Adrenal gland (tissue), 12 donors: ENCODE measurements around the gene ALDH1A1. TPM values are rescaled to one million over a fixed set of nuclear protein-coding genes. Genes with fewer than 3 reads are reported as not detected.
"Not testable (repeated sequence)": the region's sequence is repeated elsewhere in the genome, so short reads cannot be mapped to it uniquely, and the experiment has no call there.

ENCODE experiments used
- DNase-seq, 7 donors: peaks; one replicate each; pipeline ENCODE4 v3.0.0-alpha.2; 2019 to 2020
- H3K27ac ChIP-seq, 5 donors: fragments of 200-600 bp; sonication (generic) in 4 of 5; 1 replicate in 3 of 5; 2 replicates in 2 of 5; pipeline versions ENCODE4 v1.5.1 to v1.8.0; 2016 to 2020; ENCODE audit warnings: mild to moderate bottlenecking in 1 of 5
- H3K27me3 ChIP-seq: fragments of 200-600 bp; 2 replicates; pipeline ENCODE4 v1.8.0; 2021
- H3K36me3 ChIP-seq, 2 donors: fragments of 200-600 bp; replicated peaks in 1 of 2; 1 replicate in 1 of 2; 2 replicates in 1 of 2; pipeline versions ENCODE4 v1.5.1 to v1.8.0; 2018 to 2022
- H3K4me1 ChIP-seq, 2 donors: fragments of 200-600 bp; replicated peaks in 1 of 2; 1 replicate in 1 of 2; 2 replicates in 1 of 2; pipeline versions ENCODE4 v1.5.1 to v1.8.0; 2018 to 2021
- H3K4me3 ChIP-seq, 4 donors: fragments of 200-600 bp; sonication (generic) in 3 of 4; one replicate each; pipeline ENCODE4 v1.5.1; 2016 to 2018
- H3K9me3 ChIP-seq, 3 donors: fragments of 200-600 bp; sonication (generic) in 1 of 3; replicated peaks in 1 of 3; 1 replicate in 2 of 3; 2 replicates in 1 of 3; pipeline versions ENCODE4 v1.5.1 to v1.8.0; 2016 to 2021
- POLR2A ChIP-seq, 2 donors: fragments of 450-650 bp; IDR thresholded peaks; one replicate each; pipeline ENCODE4 v1.6.1; 2017; ENCODE audit warnings: antibody characterized with exemption in 2 of 2, mild to moderate bottlenecking in 2 of 2, moderate library complexity in 1 of 2
- WGBS, 4 donors: extraction: QIAGEN DNeasy Blood & Tissue Kit in 2 of 4; methylation state at CpG; one replicate each; pipeline versions ENCODE4 v1.1.5 to v1.1.7; 2013 to 2017; 5-methylcytosine and 5-hydroxymethylcytosine counted together
- intact Hi-C, 2 donors: fragments of 100-400 bp; cut with DNase I; formaldehyde crosslinking; loops; one replicate each; pipeline versions ENCODE4 v1.14.1 to v1.15.0; 2022 to 2023
- polyA plus RNA-seq, 3 donors: library from polyadenylated mRNA; stranded (reverse); fragments of 200-250 nt in 2 of 3; fragments of 350-450 nt in 1 of 3; fragmentation: Illumina TruSeq in 1 of 3; extraction: RNeasy Lipid Tissue Mini Kit (QIAGEN cat#74804) in 1 of 3; gene quantifications; one replicate each; pipeline ENCODE4 v1.2.3, GENCODE V29; 2013 to 2014
- total RNA-seq, 9 donors: library from RNA; depleted of rRNA in 4 of 9; stranded (reverse); fragments of >200 nt in 4 of 9; fragments of 120-200 nt in 1 of 9; fragmentation: NEBNext Ultra II Directional in 1 of 9; extraction: Animal tissue kit (Norgen Biotek cat#: 25700) in 1 of 9; gene quantifications; one replicate each; pipeline versions ENCODE4 v1.1.0 to v1.2.4, GENCODE V29; 2013 to 2023
- TF ChIP-seq, protein P1 (sequence below), 6 experiments: fragments of 450-650 bp in 4 of 6; fragments of 200-600 bp in 2 of 6; sonication (generic) in 1 of 6; IDR thresholded peaks; 1 replicate in 5 of 6; 2 replicates in 1 of 6; pipeline versions ENCODE4 v1.5.1 to v1.8.0; 2016 to 2021; ENCODE audit warnings: antibody characterized with exemption in 6 of 6, mild to moderate bottlenecking in 2 of 6, moderate library complexity in 1 of 6
- donor health status: healthy with polysubstance abuse.
- donor health status: Bipolar disorder and iron deficiency.
- donor health status: DM: yes; HTN: yes; CAD: no.
- donor health status: DM: no; HTN: no; CAD: no.
- donor health status: DM: no; HTN: no; CAD: no.
- donor health status: DM: yes; HTN: yes; CAD: no.

Gene ALDH1A1
- total and polyA plus RNA-seq, 12 donors: 88.7 to 345 (median 186) TPM

DNA sequence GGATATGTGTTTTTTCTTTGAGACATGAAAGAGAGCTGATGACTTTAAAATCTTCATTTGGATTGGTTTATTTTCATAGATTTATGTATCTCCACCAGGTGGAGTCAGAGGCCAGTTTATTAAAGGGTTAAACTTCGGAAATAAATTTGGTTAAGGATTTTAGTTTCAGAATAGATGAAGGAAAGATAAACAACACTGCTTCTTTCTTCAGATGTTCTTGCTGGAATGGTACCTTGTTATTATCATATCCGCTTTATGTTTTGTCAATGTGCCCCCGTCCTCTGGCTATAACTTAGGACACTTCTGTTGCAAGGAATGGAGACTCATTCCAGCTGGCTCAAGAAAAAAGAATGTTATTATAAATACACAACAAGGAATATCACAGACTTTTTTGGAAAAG lies 81.2 kb downstream of the ALDH1A1 start:
- intact Hi-C loops: no loop called here
- H3K36me3 ChIP-seq: no peaks in the 10 kb centered on the region
- TF ChIP-seq, protein P1, sequence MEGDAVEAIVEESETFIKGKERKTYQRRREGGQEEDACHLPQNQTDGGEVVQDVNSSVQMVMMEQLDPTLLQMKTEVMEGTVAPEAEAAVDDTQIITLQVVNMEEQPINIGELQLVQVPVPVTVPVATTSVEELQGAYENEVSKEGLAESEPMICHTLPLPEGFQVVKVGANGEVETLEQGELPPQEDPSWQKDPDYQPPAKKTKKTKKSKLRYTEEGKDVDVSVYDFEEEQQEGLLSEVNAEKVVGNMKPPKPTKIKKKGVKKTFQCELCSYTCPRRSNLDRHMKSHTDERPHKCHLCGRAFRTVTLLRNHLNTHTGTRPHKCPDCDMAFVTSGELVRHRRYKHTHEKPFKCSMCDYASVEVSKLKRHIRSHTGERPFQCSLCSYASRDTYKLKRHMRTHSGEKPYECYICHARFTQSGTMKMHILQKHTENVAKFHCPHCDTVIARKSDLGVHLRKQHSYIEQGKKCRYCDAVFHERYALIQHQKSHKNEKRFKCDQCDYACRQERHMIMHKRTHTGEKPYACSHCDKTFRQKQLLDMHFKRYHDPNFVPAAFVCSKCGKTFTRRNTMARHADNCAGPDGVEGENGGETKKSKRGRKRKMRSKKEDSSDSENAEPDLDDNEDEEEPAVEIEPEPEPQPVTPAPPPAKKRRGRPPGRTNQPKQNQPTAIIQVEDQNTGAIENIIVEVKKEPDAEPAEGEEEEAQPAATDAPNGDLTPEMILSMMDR (IDR thresholded peaks at IDR 0.05): peak; percentile 28 to 73 (median 56)
- TF ChIP-seq POLR2A (IDR thresholded peaks at IDR 0.05): no peak
- 23 to 33% (median 25%) methylated on average over 3 of the region's 3 CpGs for WGBS, 4 donors
- H3K4me1 ChIP-seq: peaks cover 5 to 21% of the 10 kb centered on the region in 2 donors
- DNase-seq: no peak
- H3K27me3 ChIP-seq: no peaks in the 10 kb centered on the region
- no peaks in the 10 kb centered on the region for H3K9me3 ChIP-seq
- H3K27ac ChIP-seq: no peak overlapping the region
- peak overlapping the region in 1 of 4 donors; percentile 1 for H3K4me3 ChIP-seq

DNA sequence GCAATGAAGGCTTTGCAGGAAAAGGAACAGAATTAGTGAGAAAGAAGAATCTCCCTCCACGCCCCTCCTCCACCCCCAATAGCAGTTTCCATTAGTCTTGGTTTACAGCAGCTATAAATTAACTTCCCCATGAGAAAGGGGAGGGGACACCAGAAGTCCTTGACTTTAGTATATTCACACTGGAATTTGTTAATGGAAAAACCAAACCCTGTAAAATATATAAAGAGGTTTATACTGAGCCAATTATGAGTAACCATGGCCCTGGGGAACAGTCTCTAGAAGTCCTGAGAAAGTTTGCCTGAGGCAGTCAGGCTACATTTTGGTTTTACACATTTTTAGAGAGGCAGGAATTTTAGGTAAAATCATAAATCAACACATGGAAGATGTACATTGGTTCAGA lies 88.5 kb downstream of the ALDH1A1 start:
- Histone ChIP-seq H3K27ac (no peak overlapping the region), H3K9me3 (peaks cover 0 to 6% (median 0%) of the 10 kb centered on the region in 3 donors), H3K27me3 (no peaks in the 10 kb centered on the region), H3K4me1 (peaks cover 0 to 15% of the 10 kb centered on the region in 2 donors), H3K4me3 (no peak overlapping the region), H3K36me3 (no peaks in the 10 kb centered on the region)
- DNase-seq: no peak
- 82 to 93% (median 90%) methylated on average over 1 of the region's 1 CpG for WGBS, 4 donors
- no peak for TF ChIP-seq POLR2A (IDR thresholded peaks at IDR 0.05)
- TF ChIP-seq, protein P1 (IDR thresholded peaks at IDR 0.05): no peak
- intact Hi-C loops: no loop called here

DNA sequence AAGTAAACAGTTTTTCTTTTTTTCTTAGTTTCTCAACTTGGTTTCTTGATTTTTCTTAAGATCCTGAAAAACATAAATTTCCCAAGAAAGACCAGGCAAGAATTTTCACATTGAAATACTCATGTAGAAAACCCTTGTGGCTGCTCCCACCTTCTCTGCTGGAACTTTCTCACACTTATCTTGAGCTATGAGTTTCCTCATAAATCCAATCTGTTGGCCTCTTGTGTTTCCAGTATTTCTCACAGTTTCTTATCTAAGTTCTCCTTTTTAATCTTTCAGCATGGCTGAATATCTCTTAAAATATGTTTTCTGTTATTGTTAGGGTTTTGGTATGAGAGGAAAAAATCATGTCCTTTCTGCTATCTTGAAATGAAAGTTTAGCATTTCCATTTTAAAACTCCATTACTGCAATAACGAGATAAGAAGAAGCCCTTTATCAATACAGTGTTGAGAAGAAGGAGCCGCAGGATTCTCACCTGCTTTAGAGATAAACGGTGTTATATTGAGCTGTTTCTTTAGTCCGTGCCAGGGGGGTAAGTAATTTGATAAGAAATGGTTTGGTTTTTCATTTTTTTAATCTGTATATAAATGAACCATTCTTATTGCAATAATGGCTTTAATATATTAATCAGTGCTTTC lies 89.3 kb downstream of the ALDH1A1 start:
- 48 to 61% (median 55%) methylated on average over 4 of the region's 4 CpGs for WGBS, 4 donors

DNA sequence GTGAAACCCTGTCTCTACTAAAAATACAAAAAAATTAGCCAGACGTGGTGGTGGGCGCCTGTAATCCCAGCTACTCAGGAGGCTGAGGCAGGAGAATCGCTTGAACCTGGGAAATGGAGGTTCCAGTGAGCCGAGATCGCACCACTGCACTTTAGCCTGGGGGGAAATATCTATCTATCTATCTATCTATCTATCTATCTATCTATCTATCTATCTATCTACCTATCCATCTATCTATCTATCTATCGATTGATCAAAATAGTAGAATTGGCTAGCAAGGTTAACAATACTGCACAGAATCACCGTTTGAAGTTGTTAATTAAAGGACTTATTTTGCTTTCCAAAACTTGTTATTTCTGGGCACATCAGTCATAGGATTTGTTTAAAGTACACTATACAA lies 90.1 kb downstream of the ALDH1A1 start:
- DNase-seq, H3K4me3 ChIP-seq, H3K27me3 ChIP-seq, H3K36me3 ChIP-seq, H3K9me3 ChIP-seq, intact Hi-C loops, H3K27ac ChIP-seq: not testable (repeated sequence)
- H3K4me1 ChIP-seq: peaks cover 12 to 31% of the 10 kb centered on the region in 2 donors
- 85 to 94% (median 91%) methylated on average over 7 of the region's 7 CpGs for WGBS, 4 donors

More for the DNA sequence above, 89.3 kb downstream of the ALDH1A1 start:
- intact Hi-C loops: no loop called here
- H3K4me1 ChIP-seq: peaks cover 4 to 23% of the 10 kb centered on the region in 2 donors
- DNase-seq: no peak
- H3K27ac ChIP-seq: no peak overlapping the region
- no peaks in the 10 kb centered on the region for H3K36me3 ChIP-seq
- H3K9me3 ChIP-seq: peaks cover 0 to 6% (median 0%) of the 10 kb centered on the region in 3 donors
- TF ChIP-seq POLR2A (IDR thresholded peaks at IDR 0.05): no peak
- TF ChIP-seq, protein P1 (IDR thresholded peaks at IDR 0.05): no peak
- H3K4me3 ChIP-seq: no peak overlapping the region
- H3K27me3 ChIP-seq: no peaks in the 10 kb centered on the region
